GM18517 (cell line): ENCODE data around the gene ZFYVE16.
"Not testable (repeated sequence)": the region's sequence is repeated elsewhere in the genome, so short reads cannot be mapped to it uniquely, and the experiment has no call there.

Source experiments
- ATAC-seq: cut with Tn5 transposase; IDR thresholded peaks from one replicate; pipeline ENCODE4 v1.9.1; 2021; ENCODE audit warnings: mild to moderate bottlenecking, moderate library complexity; ENCODE audit not compliant: unreplicated experiment

The ZFYVE16 gene

GRCh38 chr5:80409367-80409966 lies 1.6 kb downstream of the ZFYVE16 start:
- ATAC-seq, result no peak

GRCh38 chr5:80411589-80412219 lies 3.8 kb downstream of the ZFYVE16 start:
- ATAC-seq, result no peak

- ATAC-seq, result no peak
These were observed 6.2 kb downstream of the ZFYVE16 start for GRCh38 chr5:80414113-80414512.

- no peak for ATAC-seq
These were observed 10.1 kb downstream of the ZFYVE16 start for GRCh38 chr5:80417973-80418372.

GRCh38 chr5:80424365-80424764 lies 16.5 kb downstream of the ZFYVE16 start:
- ATAC-seq, result not testable (repeated sequence)

- ATAC-seq, result no peak
These were observed 27.6 kb downstream of the ZFYVE16 start for GRCh38 chr5:80435476-80435875.

GRCh38 chr5:80437326-80437725 lies 29.5 kb downstream of the ZFYVE16 start:
- no peak for ATAC-seq

- no peak for ATAC-seq
These were observed 30.9 kb downstream of the ZFYVE16 start for GRCh38 chr5:80438739-80439138.

GRCh38 chr5:80439213-80439612 lies 31.3 kb downstream of the ZFYVE16 start:
- ATAC-seq, result no peak

- no peak for ATAC-seq
These were observed 34.9 kb downstream of the ZFYVE16 start for GRCh38 chr5:80442742-80443141.

GRCh38 chr5:80453366-80453765 lies 45.5 kb downstream of the ZFYVE16 start:
- ATAC-seq, result no peak

- no peak for ATAC-seq
These were observed 55.4 kb downstream of the ZFYVE16 start for GRCh38 chr5:80463269-80463668.

- ATAC-seq, result no peak
These were observed 59.0 kb downstream of the ZFYVE16 start for GRCh38 chr5:80466669-80467485.

- no peak for ATAC-seq
These were observed 60.3 kb downstream of the ZFYVE16 start for GRCh38 chr5:80468131-80468530.

- not testable (repeated sequence) for ATAC-seq
These were observed 62.8 kb downstream of the ZFYVE16 start for GRCh38 chr5:80470631-80471030.

- no peak for ATAC-seq
These were observed 67.1 kb downstream of the ZFYVE16 start for GRCh38 chr5:80474929-80475328.

- ATAC-seq, result no peak
These were observed 71.8 kb downstream of the ZFYVE16 start for GRCh38 chr5:80479713-80480112.

GRCh38 chr5:80480354-80480753 lies 72.5 kb downstream of the ZFYVE16 start:
- ATAC-seq, result no peak

GRCh38 chr5:80481019-80481893 lies 73.4 kb downstream of the ZFYVE16 start:
- ATAC-seq, result no peak

GRCh38 chr5:80482578-80482977 lies 74.7 kb downstream of the ZFYVE16 start:
- no peak for ATAC-seq

GRCh38 chr5:80483636-80484232 lies 75.9 kb downstream of the ZFYVE16 start:
- ATAC-seq, result no peak
